Endothelial cell of umbilical vein (primary cell): ENCODE measurements around the gene CIDEC. TPM values are rescaled to one million over a fixed set of nuclear protein-coding genes. Genes with fewer than 3 reads are reported as not detected.

Source experiments
- BruUV-seq: library from RNA; stranded (reverse); fragments of 400-500 nt; replicated peaks from 2 replicates; lab custom pipeline; 2021; lab: Mats Ljungman, UMichigan
- CTCF ChIA-PET: fragments of 300-600, 350-600 bp; sonication (Branson Sonifier 250); formaldehyde crosslinking; loops from one replicate; lab custom pipeline; 2021; ENCODE audit warnings: antibody characterized with exemption, inconsistent platforms; lab: Charles Lee
- POLR2A ChIA-PET: fragments of 300-600, 350-600 bp; sonication (Branson Sonifier 250); formaldehyde crosslinking; loops from one replicate; lab custom pipeline; 2021; ENCODE audit warnings: antibody characterized with exemption, inconsistent platforms; lab: Charles Lee
- DNase-seq: peaks from one replicate; pipeline ENCODE4 v3.0.0-alpha.2; 2011; ENCODE audit warnings: low read depth, low spot score
- FAIRE-seq: peaks from 2 replicates; lab custom pipeline; 2011; peaks lifted over from hg19 to GRCh38; lab: Jason Lieb, UNC
- H2AFZ ChIP-seq: 2 replicates; pipeline ENCODE4 v1.6.0; 2012; ENCODE audit warnings: low read depth, low read length, control low read depth, inconsistent platforms
- H3K27ac ChIP-seq: 2 replicates; pipeline ENCODE4 v1.5.1; 2011; ENCODE audit warnings: low read depth, mild to moderate bottlenecking, control low read depth, low read length, moderate library complexity; ENCODE audit not compliant: insufficient read depth
- H3K27me3 ChIP-seq, 2 experiments: 2 replicates each; pipeline versions ENCODE4 v1.6.0 to v1.6.1; 2011; ENCODE audit warnings: low read length in 2 of 2, mixed read lengths in 1 of 2; ENCODE audit not compliant: control insufficient read depth in 2 of 2, insufficient read depth in 2 of 2
- H3K36me3 ChIP-seq, 2 experiments: 2 replicates in 1 of 2; 3 replicates in 1 of 2; pipeline ENCODE4 v1.5.1; 2011; ENCODE audit warnings: low read length in 2 of 2, mild to moderate bottlenecking in 1 of 2, moderate library complexity in 1 of 2; ENCODE audit not compliant: control insufficient read depth in 2 of 2, insufficient read depth in 2 of 2; ENCODE audit errors: extremely low read depth in 1 of 2
- H3K4me1 ChIP-seq: 3 replicates; pipeline ENCODE4 v1.5.1; 2011; ENCODE audit warnings: mild to moderate bottlenecking, low read length; ENCODE audit not compliant: control insufficient read depth, insufficient read depth; ENCODE audit errors: extremely low read depth
- H3K4me2 ChIP-seq: 2 replicates; pipeline ENCODE4 v1.6.1; 2011; ENCODE audit warnings: low read length, control low read depth, mixed read lengths; ENCODE audit not compliant: insufficient read depth
- H3K4me3 ChIP-seq, 3 experiments: fragments of 200-600 bp in 1 of 3; sonication (generic), shearing (Covaris generic) in 1 of 3; replicated peaks in 1 of 3; 2 replicates each; pipeline ENCODE4 v1.5.1; 2011 to 2016; ENCODE audit warnings: control low read depth in 3 of 3, low read length in 3 of 3, mild to moderate bottlenecking in 2 of 3, inconsistent platforms in 1 of 3, low read depth in 1 of 3, moderate library complexity in 1 of 3; ENCODE audit not compliant: insufficient read depth in 1 of 3
- H3K79me2 ChIP-seq: 2 replicates; pipeline ENCODE4 v1.6.0; 2012; ENCODE audit warnings: low read length, inconsistent platforms; ENCODE audit not compliant: control insufficient read depth, insufficient read depth
- H3K9ac ChIP-seq: replicated peaks from 2 replicates; pipeline ENCODE3; 2011; ENCODE audit warnings: low read length, control low read depth; ENCODE audit not compliant: insufficient read depth; ENCODE audit errors: extremely low read depth
- H3K9me1 ChIP-seq: replicated peaks from 3 replicates; pipeline ENCODE4 v1.6.0; 2011; ENCODE audit warnings: mild to moderate bottlenecking, low read length; ENCODE audit not compliant: control insufficient read depth, insufficient read depth; ENCODE audit errors: extremely low read depth
- H3K9me3 ChIP-seq: replicated peaks from 2 replicates; pipeline ENCODE4 v1.5.1; 2012; ENCODE audit warnings: low read length, inconsistent platforms; ENCODE audit not compliant: control insufficient read depth, insufficient read depth
- H4K20me1 ChIP-seq: replicated peaks from 2 replicates; pipeline ENCODE3; 2011; ENCODE audit warnings: mild to moderate bottlenecking, low read length; ENCODE audit not compliant: control insufficient read depth, insufficient read depth; ENCODE audit errors: extremely low read depth
- CTCF ChIP-seq, 2 donors: IDR thresholded peaks; 1 replicate in 1 of 2; 2 replicates in 1 of 2; pipeline ENCODE4 v1.5.1; 2011; ENCODE audit warnings: low read length in 2 of 2, mild to moderate bottlenecking in 2 of 2, moderate library complexity in 2 of 2, control low read depth in 1 of 2, inconsistent platforms in 1 of 2, low read depth in 1 of 2; ENCODE audit not compliant: insufficient read depth in 1 of 2; ENCODE audit errors: extremely low read depth in 1 of 2
- EZH2 ChIP-seq: IDR thresholded peaks from 2 replicates; pipeline ENCODE4 v1.6.1; 2012; ENCODE audit warnings: borderline replicate concordance, low read depth, mild to moderate bottlenecking, moderate library complexity, low read length, inconsistent platforms; ENCODE audit not compliant: severe bottlenecking
- FOS ChIP-seq: IDR thresholded peaks from 2 replicates; pipeline ENCODE4 v1.6.1; 2011; ENCODE audit warnings: mild to moderate bottlenecking, low read length, moderate library complexity, borderline replicate concordance; ENCODE audit not compliant: insufficient read depth
- GATA2 ChIP-seq: IDR thresholded peaks from 2 replicates; pipeline ENCODE4 v1.7.0; 2011; ENCODE audit warnings: low read depth, mild to moderate bottlenecking, moderate library complexity, mixed read lengths, low read length; ENCODE audit not compliant: insufficient read length, insufficient read depth
- JUN ChIP-seq: IDR thresholded peaks from 2 replicates; pipeline ENCODE4 v1.6.1; 2011; ENCODE audit warnings: borderline replicate concordance, low read depth; ENCODE audit not compliant: insufficient read length, insufficient read depth
- MAX ChIP-seq: IDR thresholded peaks from 2 replicates; pipeline ENCODE4 v1.6.1; 2011; ENCODE audit not compliant: insufficient read depth, insufficient read length
- MYC ChIP-seq: IDR thresholded peaks from one replicate; pipeline ENCODE4 v1.6.1; 2011; ENCODE audit warnings: mild to moderate bottlenecking, low read depth, low read length
- POLR2A ChIP-seq: IDR thresholded peaks from 2 replicates; pipeline ENCODE4 v1.6.1; 2012; ENCODE audit warnings: low read depth, mild to moderate bottlenecking, control low read depth, low read length
- POLR2AphosphoS5 ChIP-seq: IDR thresholded peaks from 2 replicates; pipeline ENCODE4 v1.6.1; 2012; ENCODE audit warnings: low read depth, mild to moderate bottlenecking, control low read depth, low read length, moderate library complexity; ENCODE audit not compliant: insufficient read depth
- dilution Hi-C: fragments of 300-500 bp; cut with MboI; formaldehyde crosslinking; loops from one replicate; pipeline ENCODE4 v1.15.0; 2019; ENCODE audit warnings: low sequenced_read_pairs; ENCODE audit not compliant: extremely low pct_ligation_motif_present
- intact Hi-C: fragments of 100-400 bp; cut with micrococcal nuclease; formaldehyde crosslinking; loops from one replicate; pipeline ENCODE4 v1.10.0; 2022
- polyA plus RNA-seq, 4 experiments: library from polyadenylated mRNA; depleted of rRNA in 3 of 4; stranded (reverse) in 3 of 4; unstranded in 1 of 4; fragments of >200 nt; gene quantifications; 2 replicates each; pipeline versions ENCODE4 v1.2.1 to v1.2.3, GENCODE V29; 2011 to 2012; ENCODE audit warnings: missing spikeins in 1 of 4
- total RNA-seq: library from RNA; stranded (reverse); gene quantifications from 2 replicates; pipeline ENCODE4 v1.2.3, GENCODE V29; 2021

The CIDEC gene
- total and polyA plus RNA-seq, 2 donors (not counting 3 experiments of a cell fraction or from before 2014, with no cell fraction given) = 0.14 TPM; not detected in 1

- dilution Hi-C loops (no loop called here), intact Hi-C loops (no loop called here)
- Histone ChIP-seq H3K9ac (no peak overlapping the region), H3K9me3 (no peaks in the 10 kb centered on the region), H3K27ac (no peak overlapping the region), H3K79me2 (no peaks in the 10 kb centered on the region), H3K9me1 (no peaks in the 10 kb centered on the region), H2AFZ (no peak overlapping the region), H3K4me3 (no peak overlapping the region), H3K27me3 (no peaks in the 10 kb centered on the region), H3K4me1 (peaks cover 38% of the 10 kb centered on the region), H3K36me3 (no peaks in the 10 kb centered on the region), H3K4me2 (no peak overlapping the region), H4K20me1 (no peaks in the 10 kb centered on the region)
- ChIA-PET CTCF (no interaction called here), POLR2A (no interaction called here)
- DNase-seq (no peak), FAIRE-seq (no peak)
- no TSS peak for BruUV-seq
- no peak for TF ChIP-seq MYC
- TF ChIP-seq GATA2 = peak; percentile 16
Measured at GRCh38 chr3:9899289-9899791, 19.3 kb upstream of the CIDEC start.

GRCh38 chr3:9898467-9899241, 18.6 kb upstream of the CIDEC start:
- ChIA-PET CTCF (interaction anchor here (1.0 to 1.4 kb wide), 3 partner anchors 17 to 48 kb away, joined by 3 to 10 read pairs (median 4); no protein-coding TSS in a partner anchor), POLR2A (no interaction called here)

More at GRCh38 chr3:9898467-9899241, 18.6 kb upstream of the CIDEC start:
- H3K36me3 ChIP-seq = peaks cover 0 to under 1% of the 10 kb centered on the region in 2 experiments
- no peak overlapping the region for H2AFZ ChIP-seq
- H3K9ac ChIP-seq = no peak overlapping the region
- no peak for FAIRE-seq
- H3K27me3 ChIP-seq = no peaks in the 10 kb centered on the region
- no peak for DNase-seq
- peaks cover 42% of the 10 kb centered on the region for H3K4me1 ChIP-seq
- H3K4me2 ChIP-seq = no peak overlapping the region
- no peak overlapping the region for H3K27ac ChIP-seq
- dilution Hi-C loops (no loop called here), intact Hi-C loops (no loop called here)
- H4K20me1 ChIP-seq = no peaks in the 10 kb centered on the region
- TF ChIP-seq POLR2AphosphoS5 (no peak), MAX (no peak), FOS (no peak), JUN (no peak), CTCF (IDR thresholded peaks at IDR 0.05; ENCODE audit: extremely low read depth in 1 of 2, insufficient read depth in 1 of 2, low read depth in 1 of 2, low read length in 2 of 2) (no peak), EZH2 (no peak), POLR2A (no peak)
- no peak overlapping the region for H3K4me3 ChIP-seq
- no TSS peak for BruUV-seq
- no peaks in the 10 kb centered on the region for H3K9me1 ChIP-seq
- H3K79me2 ChIP-seq = no peaks in the 10 kb centered on the region
- H3K9me3 ChIP-seq = no peaks in the 10 kb centered on the region
